ENCODE results near the gene CMTM2.

Gene CMTM2, protein sequence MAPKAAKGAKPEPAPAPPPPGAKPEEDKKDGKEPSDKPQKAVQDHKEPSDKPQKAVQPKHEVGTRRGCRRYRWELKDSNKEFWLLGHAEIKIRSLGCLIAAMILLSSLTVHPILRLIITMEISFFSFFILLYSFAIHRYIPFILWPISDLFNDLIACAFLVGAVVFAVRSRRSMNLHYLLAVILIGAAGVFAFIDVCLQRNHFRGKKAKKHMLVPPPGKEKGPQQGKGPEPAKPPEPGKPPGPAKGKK

DNA sequence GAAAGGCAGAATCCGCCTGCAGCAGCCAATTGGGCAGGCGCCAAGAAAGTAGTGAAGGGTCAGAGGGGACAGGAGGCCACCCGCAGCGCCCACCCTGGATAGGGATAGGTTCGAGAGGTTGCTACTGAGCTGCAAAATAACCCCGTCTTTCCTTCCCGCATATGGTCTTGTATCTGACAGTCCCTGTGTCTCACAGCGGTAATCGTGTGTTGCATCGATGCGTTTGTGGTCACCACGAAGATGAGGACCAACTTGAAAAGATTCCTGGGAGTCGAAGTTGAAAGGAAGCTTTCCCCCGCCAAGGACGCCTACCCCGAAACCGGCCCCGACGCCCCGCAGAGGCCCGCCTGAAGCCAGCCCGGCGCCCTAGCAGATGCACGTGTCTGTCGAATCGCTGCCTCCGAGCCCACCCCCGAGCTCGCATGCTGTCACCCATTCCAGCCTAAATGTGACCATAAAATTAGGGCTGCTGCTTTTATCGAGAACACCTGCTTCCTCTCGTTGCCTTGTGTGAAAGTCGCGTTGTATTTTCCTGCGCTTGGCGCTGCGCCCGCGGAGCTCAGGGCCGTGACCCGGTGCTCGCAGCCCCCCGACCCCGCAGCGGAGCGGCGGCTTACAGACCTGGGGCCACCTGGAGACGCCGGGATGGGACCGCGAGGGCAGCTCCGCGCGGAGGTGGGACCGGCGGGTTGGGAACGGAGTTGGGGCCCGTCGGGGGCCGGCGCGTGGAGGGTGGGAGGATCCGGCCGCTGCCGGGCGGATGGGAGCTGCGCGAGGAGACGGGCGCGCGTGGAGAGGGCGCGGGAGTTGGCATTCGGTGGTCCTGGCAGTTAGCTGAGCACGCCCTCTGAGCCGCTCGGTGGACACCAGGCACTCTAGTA lies at the start of gene CMTM2:
CMTM2 (plus strand) TSS at position 813 of the 881 bp plus-strand sequence. CDS start 145 bp downstream, outside the sequence.
- DNase-seq (ENCODE audit: low spot score): no peak

DNA sequence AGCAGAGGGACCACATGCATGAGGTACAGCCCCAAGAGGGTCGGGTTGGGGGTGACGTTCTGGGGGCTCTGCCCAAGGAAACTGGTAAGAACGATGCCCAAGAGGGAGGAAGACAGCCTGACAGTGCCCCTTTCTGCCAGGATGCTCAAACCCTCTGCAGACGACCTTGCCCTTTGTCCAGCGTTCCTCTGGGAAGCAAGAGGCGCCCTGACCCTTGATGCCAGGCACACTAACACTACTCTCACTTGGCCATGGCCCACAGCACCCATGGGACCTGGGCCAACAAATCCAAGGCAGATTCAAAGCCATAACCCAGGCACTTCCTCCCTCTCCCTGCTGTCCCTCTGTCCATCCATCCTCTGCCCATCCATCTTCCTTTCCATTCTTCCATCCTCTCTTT lies 49.8 kb upstream of the CMTM2 start:
- no peak for DNase-seq (ENCODE audit: low spot score)

DNA sequence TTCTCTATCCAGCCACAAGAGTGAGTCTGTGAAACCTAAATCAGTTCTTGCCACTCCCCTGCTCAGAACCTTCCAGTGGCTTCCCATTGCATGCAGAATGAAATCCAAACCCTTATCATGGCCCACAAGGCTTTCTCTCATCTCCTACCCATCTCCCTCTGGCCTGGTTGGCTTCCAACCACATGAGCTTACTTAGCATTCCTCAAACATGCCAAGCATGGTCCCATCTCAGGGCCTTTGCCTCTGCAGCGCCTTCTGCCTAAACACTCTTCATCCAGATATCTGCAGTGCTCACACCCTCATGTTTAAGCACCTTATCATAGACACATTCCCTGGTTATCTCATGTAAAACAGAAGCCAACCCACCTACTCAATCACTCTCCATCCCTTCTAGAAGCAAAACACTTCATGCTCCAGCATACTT lies 44.9 kb upstream of the CMTM2 start:
- DNase-seq (ENCODE audit: low spot score): no peak

DNA sequence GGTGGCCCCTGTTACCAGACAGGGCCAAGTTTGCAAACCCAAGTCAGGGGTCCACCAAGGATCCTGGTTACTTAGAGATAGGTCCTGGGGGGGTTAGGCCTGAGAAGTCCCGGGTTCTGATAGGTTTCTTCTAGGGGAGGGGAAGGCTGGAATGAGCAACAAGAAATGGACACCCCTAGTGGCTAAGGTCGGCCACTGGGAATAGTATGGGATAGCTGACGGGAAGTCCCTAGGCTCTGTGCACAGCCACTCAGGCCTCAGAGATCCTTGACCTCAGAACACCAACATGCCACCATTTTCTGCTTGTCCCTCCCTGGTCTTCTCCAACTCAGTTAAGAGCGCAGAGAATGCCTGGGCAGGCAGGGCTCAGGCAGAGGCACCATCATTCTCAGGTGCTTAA lies 42.7 kb upstream of the CMTM2 start:
- DNase-seq (ENCODE audit: low spot score): no peak

DNA sequence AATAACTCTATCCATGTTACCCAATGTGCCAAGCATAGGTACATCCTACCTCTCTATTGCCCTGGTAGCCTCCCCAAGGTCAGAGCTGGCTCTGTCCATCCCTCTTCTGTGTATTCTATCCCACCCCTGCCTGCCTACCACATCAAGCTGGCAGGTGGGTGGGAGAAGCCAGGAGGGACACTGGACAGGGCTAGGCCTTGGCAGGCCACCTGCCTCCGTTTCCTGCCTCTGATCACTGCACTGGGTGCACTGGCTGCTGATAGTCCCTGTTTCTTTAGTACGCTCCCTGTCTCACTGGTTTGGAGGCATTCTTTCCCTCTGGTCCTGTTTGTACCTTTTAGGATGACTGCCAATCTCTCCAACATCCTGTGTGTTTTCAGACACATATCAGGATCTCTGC lies 42.0 kb upstream of the CMTM2 start:
- no peak for DNase-seq (ENCODE audit: low spot score)

DNA sequence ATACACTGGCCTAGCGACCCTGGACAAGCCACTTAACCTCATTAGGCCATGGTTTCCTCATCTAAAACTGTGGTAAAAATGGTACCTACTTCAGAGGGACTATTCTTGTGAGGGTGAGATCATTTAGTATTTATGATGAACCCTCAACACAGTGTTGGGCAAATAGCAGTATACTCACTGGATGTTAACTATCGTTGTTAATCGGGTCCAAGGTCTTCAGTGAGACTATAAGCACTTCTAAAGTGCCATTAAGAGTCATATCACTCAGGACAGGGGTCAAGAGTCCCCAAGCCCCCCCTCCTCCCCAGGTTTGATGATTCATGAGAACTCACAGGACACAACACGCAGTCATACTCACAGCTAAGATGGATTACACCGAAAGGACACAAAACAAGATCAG lies 40.4 kb upstream of the CMTM2 start:
- no peak for DNase-seq (ENCODE audit: low spot score)

DNA sequence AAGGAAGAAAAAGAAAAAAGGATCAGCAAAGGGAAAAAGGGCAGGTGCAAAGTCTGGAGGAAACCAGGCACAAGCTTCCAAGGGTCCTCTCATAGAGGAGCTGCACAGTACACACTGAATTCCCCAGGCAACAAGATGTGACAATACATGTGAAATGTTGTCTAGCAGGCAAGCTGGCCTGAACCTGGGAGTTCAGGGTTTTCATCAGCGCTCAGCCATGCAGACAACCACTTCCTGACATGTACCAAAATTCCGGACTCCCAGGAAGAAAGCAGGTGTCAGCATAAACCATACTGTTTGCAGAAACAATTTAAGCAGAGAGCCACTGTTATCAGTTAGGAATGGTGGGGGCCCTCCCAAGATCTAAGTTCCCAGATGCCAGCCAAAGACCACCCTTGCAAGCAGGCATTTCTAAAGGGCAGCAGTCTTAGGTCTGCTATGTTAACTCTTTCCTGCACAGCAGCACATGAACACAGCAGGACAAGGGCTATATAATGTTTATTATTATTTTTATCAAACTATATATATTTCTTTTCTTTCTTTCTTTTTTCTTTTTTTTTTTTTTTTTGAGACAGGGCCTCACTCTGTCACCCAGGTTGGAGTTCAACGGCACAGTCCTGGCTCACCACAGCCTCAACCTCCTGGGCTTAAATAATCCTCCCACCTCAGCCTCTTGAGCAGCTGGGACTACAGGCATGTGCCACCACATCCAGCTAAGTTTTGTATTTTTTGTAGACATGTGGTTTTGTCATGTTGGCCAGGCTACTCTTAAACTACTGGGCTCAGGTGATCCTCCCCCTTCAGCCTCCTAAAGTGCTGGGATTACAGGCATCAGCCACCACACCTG lies 39.4 kb upstream of the CMTM2 start:
- DNase-seq (ENCODE audit: low spot score): peak; percentile 25

DNA sequence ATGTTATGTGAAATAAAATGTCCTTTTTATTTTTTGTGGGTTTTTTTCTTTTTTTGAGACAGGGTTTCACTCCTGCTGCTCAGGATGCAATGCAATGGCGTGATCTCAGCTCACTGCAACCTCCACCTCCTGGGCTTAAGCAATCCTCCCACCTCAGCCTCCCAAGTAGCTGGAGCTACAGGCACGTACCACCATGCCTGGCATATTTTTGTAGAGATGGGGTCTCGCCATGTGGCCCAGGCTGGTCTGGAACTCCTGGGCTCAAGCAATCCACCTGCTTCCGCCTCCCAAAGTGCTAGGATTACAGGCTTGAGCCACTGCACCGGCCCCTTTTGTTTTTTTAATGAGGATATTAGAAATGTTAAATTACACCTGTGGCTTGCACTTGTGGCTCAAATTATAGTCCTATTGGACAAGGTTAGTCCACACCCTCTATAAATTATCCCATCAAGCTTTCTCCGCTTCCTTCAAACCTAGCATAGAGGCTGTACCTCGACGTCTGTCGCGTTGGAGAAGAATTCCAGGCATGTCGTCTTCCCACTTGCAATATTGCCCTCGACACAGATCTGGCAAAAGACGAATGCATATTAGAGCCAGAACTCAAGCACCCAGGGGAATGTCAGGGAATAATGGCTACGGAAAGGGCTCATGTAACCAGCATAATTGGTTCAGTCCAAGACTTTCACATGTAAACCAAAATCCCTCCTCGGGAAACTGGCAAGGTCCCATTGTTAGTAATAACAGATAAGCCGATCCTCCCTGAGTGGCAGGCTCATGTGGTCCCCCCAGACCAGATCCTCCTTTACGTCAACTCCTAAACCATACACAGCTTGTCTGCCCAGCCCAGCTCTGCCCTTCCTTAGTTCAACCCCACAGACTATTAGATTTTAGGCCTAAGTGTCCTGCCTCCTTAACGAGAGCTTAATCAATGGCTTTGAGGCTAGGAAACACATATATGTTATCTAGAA lies 37.6 kb upstream of the CMTM2 start:
- no peak for DNase-seq (ENCODE audit: low spot score)

DNA sequence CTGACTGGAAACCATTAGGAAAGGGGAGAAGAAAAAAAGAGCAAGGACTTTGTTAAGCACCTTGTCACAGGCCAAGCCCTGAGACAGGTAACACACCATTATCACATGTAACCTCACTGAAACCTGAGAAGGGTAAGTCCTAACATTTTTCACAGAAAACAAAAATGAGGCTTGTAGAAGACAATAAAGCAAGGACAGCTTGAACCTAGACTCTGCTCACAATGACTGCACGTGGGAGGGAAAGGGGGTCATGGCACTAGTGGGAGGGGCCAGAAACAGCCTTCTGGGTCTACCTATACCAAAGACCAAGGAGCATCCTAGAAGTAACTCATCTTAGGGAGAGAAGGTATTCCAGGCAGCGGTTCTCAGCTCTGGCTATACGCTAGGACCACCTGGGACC lies 36.9 kb upstream of the CMTM2 start:
- DNase-seq (ENCODE audit: low spot score): no peak

DNA sequence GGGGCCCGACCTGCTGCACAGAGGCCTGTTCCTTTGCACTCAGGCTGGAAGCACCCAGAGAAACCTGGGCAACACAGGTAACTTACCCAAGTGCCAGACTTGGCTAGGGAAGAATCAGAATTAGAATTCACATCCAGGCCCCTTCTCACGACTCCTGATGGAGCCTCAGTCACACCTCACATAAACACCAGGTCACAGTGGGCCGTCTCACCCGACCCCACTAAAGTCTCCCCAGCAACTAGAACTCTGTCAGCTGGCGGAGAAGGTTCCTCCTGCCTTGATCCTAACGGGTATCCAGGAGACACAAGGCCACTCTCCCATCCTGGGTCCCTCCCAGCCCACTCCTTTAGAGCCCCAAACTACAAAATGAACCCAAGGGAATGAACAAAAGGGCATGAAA lies 35.7 kb upstream of the CMTM2 start:
- no peak for DNase-seq (ENCODE audit: low spot score)

DNA sequence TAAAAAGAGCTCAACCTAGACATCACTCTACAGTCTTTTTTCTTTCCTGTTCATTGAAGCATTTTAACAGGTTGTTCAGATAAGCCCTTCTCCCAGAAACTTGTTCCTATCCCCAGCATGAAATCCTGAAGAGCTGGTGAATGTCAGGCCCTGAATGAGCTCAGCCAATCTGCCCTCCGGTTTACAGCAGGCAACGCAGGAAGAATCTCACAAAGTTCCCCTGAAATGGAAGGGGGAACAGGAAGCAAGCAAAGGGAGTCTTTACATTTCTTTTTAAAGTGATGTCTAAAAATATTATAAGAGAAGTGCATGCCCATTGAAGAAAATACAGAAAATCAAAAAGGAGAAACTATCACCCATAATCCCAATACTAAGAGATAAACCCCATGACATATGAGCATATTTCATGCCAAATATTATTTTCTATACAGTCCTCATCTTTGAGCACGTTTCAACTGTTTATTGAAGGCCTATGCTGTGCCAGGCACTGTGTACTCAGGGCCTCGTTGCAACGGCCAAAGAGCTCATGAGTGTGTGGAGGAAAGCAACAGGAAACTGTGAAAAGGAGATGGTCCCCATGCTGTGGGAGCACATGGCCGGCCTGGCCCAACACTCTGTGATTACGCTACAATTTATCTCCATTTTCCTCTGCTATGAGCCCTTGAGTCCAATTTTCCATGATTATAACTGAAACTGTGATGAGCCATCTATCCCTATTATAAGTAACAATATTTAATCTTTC lies 35.1 kb upstream of the CMTM2 start:
- no peak for DNase-seq (ENCODE audit: low spot score)

DNA sequence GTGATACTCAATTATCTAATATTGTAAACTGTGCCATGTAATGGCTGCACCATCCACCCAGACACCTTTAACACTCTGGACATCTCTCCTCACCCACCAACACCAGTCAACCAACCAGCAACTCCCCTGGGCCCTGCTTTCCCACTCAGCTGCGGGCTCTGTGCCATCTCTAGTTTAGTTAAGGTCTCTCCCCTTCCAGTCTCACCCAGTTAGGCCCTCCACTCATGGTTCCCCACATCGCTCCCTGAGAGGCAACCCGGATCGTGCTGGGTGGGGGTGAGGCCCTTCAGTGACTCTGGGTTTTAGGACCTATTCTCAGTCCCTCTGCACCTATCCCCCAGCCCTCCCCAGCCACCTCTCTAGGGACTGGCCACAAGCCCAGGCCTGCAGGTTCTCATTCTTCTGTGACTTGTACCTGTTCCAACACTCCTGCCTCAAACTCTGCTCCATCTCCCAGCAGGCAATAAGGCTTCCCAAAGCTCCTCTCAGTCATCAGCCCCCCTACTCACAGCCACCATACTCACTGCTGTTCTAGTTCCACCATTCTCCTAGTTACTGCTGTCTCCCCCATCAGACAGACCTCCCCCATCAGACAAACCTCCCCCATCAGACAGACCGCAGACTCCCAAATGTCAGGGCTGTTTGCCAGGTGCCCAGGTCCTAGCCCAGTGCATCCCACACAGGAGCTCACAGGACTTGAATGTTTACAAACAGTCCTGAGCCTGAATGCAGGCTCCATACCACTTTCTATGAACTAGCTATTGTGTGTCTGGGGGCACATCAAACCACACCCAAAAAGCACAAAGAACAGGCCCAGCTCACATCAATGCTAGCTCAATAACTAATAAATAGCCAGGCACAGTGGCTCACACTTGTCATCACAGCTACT lies 31.9 kb upstream of the CMTM2 start:
- no peak for DNase-seq (ENCODE audit: low spot score)

DNA sequence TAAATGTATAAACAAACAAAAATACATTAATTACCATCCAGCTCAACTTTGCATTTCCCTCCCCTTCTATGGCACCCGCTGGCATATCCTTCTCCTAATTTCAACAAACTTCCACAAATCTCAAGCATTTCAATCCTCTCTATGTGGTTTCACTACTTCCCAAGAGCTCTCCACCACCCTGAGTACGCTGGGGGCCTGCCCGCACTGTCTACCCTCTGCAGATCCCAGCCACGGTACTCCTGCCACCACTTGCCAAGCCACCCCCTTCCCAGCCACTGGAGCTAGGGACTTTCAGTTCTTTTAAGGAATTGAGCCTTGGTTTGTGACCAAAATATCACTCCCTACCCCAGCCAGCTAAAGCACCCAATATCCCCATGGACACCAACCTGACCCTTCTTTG lies 31.2 kb upstream of the CMTM2 start:
- DNase-seq (ENCODE audit: low spot score): no peak

DNA sequence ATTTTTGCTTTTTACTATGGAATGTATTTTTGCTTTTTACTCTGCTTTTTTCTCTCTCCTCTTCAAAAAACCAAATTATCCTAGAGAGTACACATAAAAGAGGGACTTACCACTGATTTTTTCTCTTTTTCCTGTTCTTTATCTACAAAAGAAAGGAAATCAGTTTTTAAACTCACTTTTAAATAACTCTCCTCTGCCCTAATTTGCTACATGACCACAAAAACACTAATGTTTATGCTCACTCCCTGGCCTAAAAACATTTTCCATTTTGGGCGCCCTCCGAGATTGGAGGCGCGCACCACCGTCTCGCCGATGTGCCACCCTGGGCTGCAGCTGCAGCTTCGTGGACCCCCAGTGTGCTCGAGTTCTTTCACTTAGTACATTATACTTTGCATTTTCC lies 30.4 kb upstream of the CMTM2 start:
- no peak for DNase-seq (ENCODE audit: low spot score)

DNA sequence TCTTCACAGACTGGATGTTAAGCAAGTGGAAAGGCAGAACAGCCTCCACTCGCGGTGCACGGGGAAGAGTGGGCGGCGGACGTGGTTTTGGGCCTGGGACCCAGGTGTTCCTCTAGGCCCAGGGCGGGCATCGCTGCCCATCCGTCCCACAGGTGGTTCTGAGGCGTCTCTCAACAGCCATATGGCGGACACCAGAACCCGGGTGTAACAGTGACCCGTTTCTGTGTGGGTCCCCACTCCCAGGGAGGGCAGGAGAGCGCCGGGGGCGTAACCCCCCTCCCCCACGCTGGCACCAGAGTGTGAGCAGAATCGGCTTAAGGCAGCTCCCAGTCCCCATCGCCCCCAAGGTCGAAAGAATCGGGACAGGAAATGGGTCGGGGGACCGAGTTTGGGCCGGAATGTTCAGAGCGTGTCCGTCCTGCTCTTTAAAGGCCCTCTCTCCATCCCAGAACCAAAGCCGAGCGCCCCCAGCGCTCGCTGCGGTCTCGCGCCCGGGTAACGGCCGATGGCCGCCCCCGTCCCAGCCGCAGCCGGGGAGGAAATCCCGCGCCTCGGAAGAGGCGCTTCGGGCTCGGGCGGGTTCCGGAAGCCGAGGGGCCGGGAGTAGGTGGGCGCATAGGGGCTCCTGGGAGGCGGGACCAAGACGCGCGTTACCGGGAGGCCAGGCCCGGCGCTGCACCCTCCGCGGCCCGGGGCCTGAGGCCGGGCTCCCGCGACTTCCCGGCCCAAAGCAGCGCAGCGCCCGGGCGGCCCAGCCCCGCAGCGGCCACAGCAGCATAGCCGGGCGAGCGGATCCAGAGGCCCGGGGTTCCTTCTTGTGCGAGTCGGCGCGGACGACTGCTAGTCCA lies 29.8 kb upstream of the CMTM2 start, which contains the start of gene TK2:
TK2 (minus strand) TSS at position 839 of the 848 bp plus-strand sequence; CDS start at position 778, 61 bp downstream.
- DNase-seq (ENCODE audit: low spot score): peak; percentile 37

DNA sequence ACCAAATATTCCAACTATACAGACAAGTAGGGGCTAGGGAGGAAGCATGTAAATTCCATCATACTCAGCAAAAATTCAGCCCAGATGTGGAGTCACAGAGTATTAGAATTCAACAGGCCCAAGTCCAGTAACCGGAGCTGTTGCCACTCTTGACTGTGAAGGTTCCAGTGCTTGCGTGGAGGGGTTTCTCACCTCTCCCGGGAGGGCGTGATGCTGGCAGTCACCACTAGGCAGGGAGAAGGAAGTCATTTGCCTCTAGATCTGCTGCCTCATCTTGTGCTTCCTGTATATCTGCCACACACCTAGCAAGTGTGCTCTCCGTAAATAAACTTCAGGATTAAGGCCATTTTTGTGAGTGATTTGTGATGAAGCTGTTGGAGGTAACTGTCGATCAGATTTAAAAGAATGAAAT lies 27.9 kb upstream of the CMTM2 start:
- DNase-seq (ENCODE audit: low spot score): peak; percentile 69

DNA sequence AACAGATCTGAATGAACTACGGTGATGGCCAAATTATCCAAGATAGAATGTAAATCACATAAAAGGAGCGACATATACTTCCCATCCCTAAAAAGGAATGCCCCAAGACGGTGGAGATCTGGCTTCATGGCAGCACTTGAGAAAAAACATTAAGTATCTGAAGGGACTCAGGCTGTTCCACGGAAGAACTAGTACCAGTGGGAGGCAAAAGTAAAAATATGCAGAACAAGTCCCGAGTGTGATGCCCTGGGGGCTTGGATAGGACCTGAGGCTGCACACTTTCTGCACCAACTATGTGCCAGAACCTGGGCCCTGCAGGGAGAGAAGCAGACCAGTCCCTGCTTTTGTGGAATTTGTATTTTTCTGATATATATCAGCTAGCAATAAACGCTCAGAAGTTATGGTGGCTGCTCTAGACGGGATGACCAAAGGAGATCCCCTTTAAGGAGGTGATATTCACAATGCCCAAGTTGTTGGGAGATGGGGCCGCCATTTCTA lies 27.4 kb upstream of the CMTM2 start:
- no peak for DNase-seq (ENCODE audit: low spot score)
